Stimulated activated naive CD4-positive, alpha-beta T cell (primary cell): ENCODE data around the gene TMEM255A.
A peak's percentile ranks its signal among the peaks of the same experiment; 100 is the strongest.

Source experiments
- DNase-seq, 6 experiments: peaks; one replicate each; lab custom pipeline; 2025; lab: John Stamatoyannopoulos, UW

TMEM255A gene

GRCh38 chrX:120308558-120308957, 2.7 kb downstream of the TMEM255A start:
- DNase-seq, result no peak

GRCh38 chrX:120306630-120307029, 4.6 kb downstream of the TMEM255A start:
- DNase-seq, result no peak

- DNase-seq, result no peak
Observed at GRCh38 chrX:120305531-120306141, 5.6 kb downstream of the TMEM255A start.

GRCh38 chrX:120304256-120304655, 7.0 kb downstream of the TMEM255A start:
- no peak for DNase-seq

- DNase-seq, result peak in 2 of 6 experiments; percentile 0 to 2
Observed at GRCh38 chrX:120302434-120302833, 8.8 kb downstream of the TMEM255A start.

GRCh38 chrX:120301960-120302359, 9.3 kb downstream of the TMEM255A start:
- no peak for DNase-seq

GRCh38 chrX:120301497-120301896, 9.8 kb downstream of the TMEM255A start:
- no peak for DNase-seq

GRCh38 chrX:120299928-120300327, 11.3 kb downstream of the TMEM255A start:
- DNase-seq, result no peak

- no peak for DNase-seq
Observed at GRCh38 chrX:120297923-120298322, 13.3 kb downstream of the TMEM255A start.

GRCh38 chrX:120294651-120295050, 16.6 kb downstream of the TMEM255A start:
- DNase-seq, result peak in 1 of 6 experiments; percentile 1

GRCh38 chrX:120293015-120293414, 18.2 kb downstream of the TMEM255A start:
- no peak for DNase-seq

GRCh38 chrX:120291211-120291610, 20.1 kb downstream of the TMEM255A start:
- DNase-seq, result no peak

- DNase-seq, result no peak
Observed at GRCh38 chrX:120290107-120290506, 21.2 kb downstream of the TMEM255A start.

GRCh38 chrX:120287513-120288112, 23.6 kb downstream of the TMEM255A start:
- DNase-seq, result no peak

GRCh38 chrX:120286733-120287512, 24.3 kb downstream of the TMEM255A start:
- DNase-seq, result no peak

- DNase-seq, result no peak
Observed at GRCh38 chrX:120282697-120283096, 28.6 kb downstream of the TMEM255A start.

GRCh38 chrX:120281761-120282160, 29.5 kb downstream of the TMEM255A start:
- DNase-seq, result no peak

GRCh38 chrX:120281021-120281624, 30.1 kb downstream of the TMEM255A start:
- no peak for DNase-seq

GRCh38 chrX:120274958-120275357, 36.3 kb downstream of the TMEM255A start:
- DNase-seq, result no peak

GRCh38 chrX:120274145-120274544, 37.1 kb downstream of the TMEM255A start:
- DNase-seq, result no peak

- DNase-seq, result no peak
Observed at GRCh38 chrX:120271218-120271617, 40.0 kb downstream of the TMEM255A start.

GRCh38 chrX:120270567-120270966, 40.7 kb downstream of the TMEM255A start:
- no peak for DNase-seq
